HepG2 (cell line): ENCODE data around the gene RGS8. TPM values are rescaled to one million over a fixed set of nuclear protein-coding genes. Genes with fewer than 3 reads are reported as not detected.

Source experiments
- ATAC-seq: fragments of 200-7000 bp; cut with Tn5 transposase; 3 replicates; pipeline ENCODE4 v1.9.1; 2020; ENCODE audit warnings: mild to moderate bottlenecking, moderate library complexity
- BruUV-seq: library from RNA; stranded (reverse); fragments of 400-500 nt; replicated peaks from 2 replicates; lab custom pipeline; 2021; lab: Mats Ljungman, UMichigan
- CTCF ChIA-PET: fragments of 300-600 bp; formaldehyde crosslinking; extraction: SDS; loops from one replicate; lab custom pipeline; 2021; ENCODE audit warnings: low total read pairs, inconsistent platforms, low intra/inter-chr PET ratio; lab: Yijun Ruan, JAX
- POLR2A ChIA-PET: fragments of 350-600 bp; sonication (Branson Sonifier 250); formaldehyde crosslinking; loops from one replicate; lab custom pipeline; 2020; ENCODE audit warnings: antibody characterized with exemption, inconsistent platforms; lab: Yijun Ruan, JAX
- DNase-seq: peaks from one replicate; pipeline ENCODE4 v3.0.0-alpha.2; 2015; ENCODE audit warnings: low spot score
- FAIRE-seq: peaks from 3 replicates; lab custom pipeline; 2011; peaks lifted over from hg19 to GRCh38; lab: Jason Lieb, UNC
- H2AFZ ChIP-seq: one replicate; pipeline ENCODE4 v1.6.1; 2011; ENCODE audit warnings: low read length, inconsistent platforms
- H3K27ac ChIP-seq: fragments of 300-600 bp; 3 replicates; pipeline ENCODE4 v1.8.0; 2011; ENCODE audit warnings: mixed run types, mild to moderate bottlenecking, mixed read lengths, low read length, inconsistent platforms; ENCODE audit not compliant: insufficient read depth; ENCODE audit errors: extremely low read length
- H3K27me3 ChIP-seq, 2 experiments: fragments of 200-600 bp in 1 of 2; 2 replicates in 1 of 2; 3 replicates in 1 of 2; pipeline versions ENCODE4 v1.6.0 to v1.8.0; 2011; ENCODE audit warnings: low read length in 2 of 2, mild to moderate bottlenecking in 2 of 2, moderate library complexity in 2 of 2, inconsistent platforms in 1 of 2; ENCODE audit not compliant: insufficient read depth in 2 of 2, control insufficient read depth in 1 of 2
- H3K36me3 ChIP-seq, 2 experiments: fragments of 200-600 bp in 1 of 2; replicated peaks in 1 of 2; 2 replicates in 1 of 2; 3 replicates in 1 of 2; pipeline versions ENCODE4 v1.5.1 to v1.8.0; 2011; ENCODE audit warnings: low read length in 2 of 2, inconsistent platforms in 1 of 2; ENCODE audit not compliant: insufficient read depth in 2 of 2, control insufficient read depth in 1 of 2
- H3K4me1 ChIP-seq: 2 replicates; pipeline ENCODE4 v1.5.1; 2012; ENCODE audit warnings: low read length, inconsistent platforms; ENCODE audit not compliant: insufficient read depth
- H3K4me2 ChIP-seq: 2 replicates; pipeline ENCODE4 v1.6.0; 2011; ENCODE audit warnings: low read depth, low read length, inconsistent platforms
- H3K4me3 ChIP-seq, 3 experiments: fragments of 200-600 bp in 1 of 3; sonication (generic), shearing (Covaris generic) in 1 of 3; replicated peaks in 1 of 3; 2 replicates each; pipeline ENCODE4 v1.5.1; 2011 to 2016; ENCODE audit warnings: low read length in 3 of 3, inconsistent platforms in 2 of 3, low read depth in 2 of 3, mild to moderate bottlenecking in 2 of 3, control low read depth in 1 of 3, mixed read lengths in 1 of 3; ENCODE audit not compliant: insufficient read depth in 1 of 3
- H3K79me2 ChIP-seq: one replicate; pipeline ENCODE4 v1.6.1; 2011; ENCODE audit warnings: low read length, inconsistent platforms; ENCODE audit not compliant: insufficient read depth
- H3K9ac ChIP-seq: 2 replicates; pipeline ENCODE4 v1.6.0; 2011; ENCODE audit warnings: mild to moderate bottlenecking, low read depth, low read length, inconsistent platforms; ENCODE audit not compliant: insufficient read depth
- H3K9me3 ChIP-seq: 2 replicates; pipeline ENCODE4 v1.5.1; 2012; ENCODE audit warnings: mild to moderate bottlenecking, low read length
- H4K20me1 ChIP-seq: 2 replicates; pipeline ENCODE4 v1.6.0; 2011; ENCODE audit warnings: inconsistent platforms, mild to moderate bottlenecking, low read length, moderate library complexity; ENCODE audit not compliant: insufficient read depth
- FIP1L1 ChIP-seq: fragments of 200-400 bp; formaldehyde crosslinking; IDR thresholded peaks from 2 replicates; pipeline ENCODE4 v1.6.1; 2018; ENCODE audit warnings: low read depth, mild to moderate bottlenecking, low read length, moderate library complexity, borderline replicate concordance; ENCODE audit not compliant: insufficient read depth
- ZEB1 ChIP-seq: IDR thresholded peaks from 2 replicates; pipeline ENCODE4 v1.6.1; 2012; ENCODE audit warnings: mild to moderate bottlenecking, low read depth, inconsistent platforms; ENCODE audit not compliant: insufficient replicate concordance
- ZNF230 ChIP-seq: sonication (generic); formaldehyde crosslinking; IDR thresholded peaks from 2 replicates; pipeline ENCODE4 v1.4.0; 2020; ENCODE audit warnings: mild to moderate bottlenecking, missing genetic modification reagents
- ZNF841 ChIP-seq: sonication (generic); formaldehyde crosslinking; IDR thresholded peaks from 2 replicates; pipeline ENCODE4 v1.8.1; 2023; ENCODE audit warnings: missing genetic modification reagents, borderline replicate concordance
- WGBS: methylation state at CpG from one replicate; pipeline ENCODE4 v1.1.6; 2017; ENCODE audit warnings: low lambda C conversion rate; 5-methylcytosine and 5-hydroxymethylcytosine counted together
- in situ Hi-C: cut with HindIII; loops from 2 replicates; pipeline ENCODE4 v1.10.0; 2017; ENCODE audit warnings: low pct_unique_long_range_greater_than_20kb; ENCODE audit not compliant: extremely low pct_ligation_motif_present
- intact Hi-C: fragments of 100-400 bp; cut with micrococcal nuclease; formaldehyde crosslinking; loops from one replicate; pipeline ENCODE4 v1.10.0; 2022; ENCODE audit not compliant: unreplicated experiment
- polyA plus RNA-seq, 8 experiments: library from polyadenylated mRNA; depleted of rRNA in 3 of 8; stranded (reverse) in 7 of 8; unstranded in 1 of 8; fragments of >200 nt; fragmentation: Illumina TruSeq in 4 of 8; extraction: Trizol in 4 of 8; gene quantifications; 2 replicates each; pipeline versions ENCODE4 v1.2.1 to v1.2.3, GENCODE V29; 2011 to 2016; ENCODE audit warnings: low read depth in 4 of 8, missing spikeins in 1 of 8, mixed read lengths in 1 of 8; ENCODE audit not compliant: insufficient read depth in 1 of 8
- total RNA-seq, 5 experiments: library from RNA; depleted of rRNA; stranded (reverse); fragments of >200 nt; fragmentation: Illumina TruSeq; extraction: Trizol; gene quantifications; 2 replicates each; pipeline ENCODE4 v1.2.3, GENCODE V29; 2016; ENCODE audit warnings: low read depth in 1 of 5
- TF ChIP-seq, protein P1 (sequence below): sonication (generic); formaldehyde crosslinking; IDR thresholded peaks from 2 replicates; pipeline ENCODE4 v1.4.0; 2020; ENCODE audit warnings: missing genetic modification reagents, borderline replicate concordance
- TF ChIP-seq, protein P2 (sequence below): sonication (generic); formaldehyde crosslinking; IDR thresholded peaks from 2 replicates; pipeline ENCODE4 v1.4.0; 2020; ENCODE audit warnings: mild to moderate bottlenecking, missing genetic modification reagents

Gene RGS8
- total and polyA plus RNA-seq, 2 of the 13 experiments (the other 11 are each of a cell fraction or from before 2014, with no cell fraction given) = not detected

DNA sequence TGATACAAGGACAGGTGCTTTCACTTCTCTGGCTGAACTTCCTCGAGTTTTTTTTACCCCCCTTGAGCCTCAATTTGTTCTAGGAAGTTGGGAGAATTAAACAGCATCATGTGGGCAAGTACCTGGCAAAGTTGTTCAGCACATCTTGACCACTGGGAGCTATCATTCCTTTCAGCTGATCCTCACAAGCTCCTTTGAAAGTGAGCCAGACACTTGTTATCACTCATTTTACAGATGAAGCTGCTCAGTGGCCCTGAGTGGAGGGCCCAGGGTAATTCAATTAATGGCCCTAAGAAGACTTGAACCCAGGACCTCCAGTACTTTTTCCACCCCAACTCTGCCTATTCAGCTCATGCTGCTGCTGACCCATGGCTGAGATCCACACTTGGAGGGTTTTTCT is 2.0 kb downstream of the RGS8 start:
- no peak for FAIRE-seq
- in situ Hi-C loops = no loop called here
- Histone ChIP-seq H3K79me2 (no peaks in the 10 kb centered on the region), H3K27me3 (peaks cover 0 to 7% of the 10 kb centered on the region in 2 experiments; a peak in 1 of 5 replicates), H3K9me3 (no peaks in the 10 kb centered on the region), H2AFZ (no peak overlapping the region), H4K20me1 (no peaks in the 10 kb centered on the region; the same call in 1 of the 2 replicates), H3K4me2 (no peak overlapping the region), H3K36me3 (no peaks in the 10 kb centered on the region), H3K9ac (no peak overlapping the region), H3K27ac (no peak overlapping the region), H3K4me3 (no peak overlapping the region), H3K4me1 (no peaks in the 10 kb centered on the region)
- intact Hi-C loops = no loop called here
- ChIA-PET POLR2A (no interaction called here), CTCF (no interaction called here)
- no peak for ATAC-seq
- no peak for TF ChIP-seq ZNF230 (CRISPR knock-in tag)
- TF ChIP-seq FIP1L1 = no peak
- no peak for TF ChIP-seq ZNF841 (CRISPR knock-in tag)
- TF ChIP-seq, protein P1, sequence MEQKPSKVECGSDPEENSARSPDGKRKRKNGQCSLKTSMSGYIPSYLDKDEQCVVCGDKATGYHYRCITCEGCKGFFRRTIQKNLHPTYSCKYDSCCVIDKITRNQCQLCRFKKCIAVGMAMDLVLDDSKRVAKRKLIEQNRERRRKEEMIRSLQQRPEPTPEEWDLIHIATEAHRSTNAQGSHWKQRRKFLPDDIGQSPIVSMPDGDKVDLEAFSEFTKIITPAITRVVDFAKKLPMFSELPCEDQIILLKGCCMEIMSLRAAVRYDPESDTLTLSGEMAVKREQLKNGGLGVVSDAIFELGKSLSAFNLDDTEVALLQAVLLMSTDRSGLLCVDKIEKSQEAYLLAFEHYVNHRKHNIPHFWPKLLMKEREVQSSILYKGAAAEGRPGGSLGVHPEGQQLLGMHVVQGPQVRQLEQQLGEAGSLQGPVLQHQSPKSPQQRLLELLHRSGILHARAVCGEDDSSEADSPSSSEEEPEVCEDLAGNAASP (CRISPR knock-in tag) = no peak
- no peak for TF ChIP-seq ZEB1
- TF ChIP-seq, protein P2, sequence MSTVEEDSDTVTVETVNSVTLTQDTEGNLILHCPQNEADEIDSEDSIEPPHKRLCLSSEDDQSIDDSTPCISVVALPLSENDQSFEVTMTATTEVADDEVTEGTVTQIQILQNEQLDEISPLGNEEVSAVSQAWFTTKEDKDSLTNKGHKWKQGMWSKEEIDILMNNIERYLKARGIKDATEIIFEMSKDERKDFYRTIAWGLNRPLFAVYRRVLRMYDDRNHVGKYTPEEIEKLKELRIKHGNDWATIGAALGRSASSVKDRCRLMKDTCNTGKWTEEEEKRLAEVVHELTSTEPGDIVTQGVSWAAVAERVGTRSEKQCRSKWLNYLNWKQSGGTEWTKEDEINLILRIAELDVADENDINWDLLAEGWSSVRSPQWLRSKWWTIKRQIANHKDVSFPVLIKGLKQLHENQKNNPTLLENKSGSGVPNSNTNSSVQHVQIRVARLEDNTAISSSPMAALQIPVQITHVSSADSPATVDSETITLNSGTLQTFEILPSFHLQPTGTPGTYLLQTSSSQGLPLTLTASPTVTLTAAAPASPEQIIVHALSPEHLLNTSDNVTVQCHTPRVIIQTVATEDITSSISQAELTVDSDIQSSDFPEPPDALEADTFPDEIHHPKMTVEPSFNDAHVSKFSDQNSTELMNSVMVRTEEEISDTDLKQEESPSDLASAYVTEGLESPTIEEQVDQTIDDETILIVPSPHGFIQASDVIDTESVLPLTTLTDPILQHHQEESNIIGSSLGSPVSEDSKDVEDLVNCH (CRISPR knock-in tag) = no peak
- no TSS peak for BruUV-seq
- 0% methylated on average over 1 of the region's 1 CpG for WGBS
- no peak for DNase-seq
